Stimulated activated naive CD8-positive, alpha-beta T cell treated with anti-CD3 and anti-CD28 coated beads, Interleukin-15, Interleukin-2, amounts not matched to agents 100 ng/mL and 50 ng/mL, for 24 hours (primary cell): Measurements from ENCODE around the gene SCUBE1.

Experiments used
- H3K27ac Mint-ChIP-seq: one replicate; pipeline ENCODE4 v1.8.0; 2021; ENCODE audit warnings: mild to moderate bottlenecking, mixed read lengths
- H3K27me3 Mint-ChIP-seq: one replicate; pipeline ENCODE4 v1.8.0; 2021; ENCODE audit warnings: mixed read lengths
- H3K36me3 Mint-ChIP-seq: one replicate; pipeline ENCODE4 v1.8.0; 2021; ENCODE audit warnings: low read depth, mixed read lengths
- H3K4me1 Mint-ChIP-seq: one replicate; pipeline ENCODE4 v1.8.0; 2021; ENCODE audit warnings: low read depth, mixed read lengths
- H3K4me3 Mint-ChIP-seq: one replicate; pipeline ENCODE4 v1.8.0; 2021; ENCODE audit warnings: mild to moderate bottlenecking, mixed read lengths
- H3K9me3 Mint-ChIP-seq: one replicate; pipeline ENCODE4 v1.8.0; 2021; ENCODE audit warnings: mixed read lengths

Gene SCUBE1

DNA sequence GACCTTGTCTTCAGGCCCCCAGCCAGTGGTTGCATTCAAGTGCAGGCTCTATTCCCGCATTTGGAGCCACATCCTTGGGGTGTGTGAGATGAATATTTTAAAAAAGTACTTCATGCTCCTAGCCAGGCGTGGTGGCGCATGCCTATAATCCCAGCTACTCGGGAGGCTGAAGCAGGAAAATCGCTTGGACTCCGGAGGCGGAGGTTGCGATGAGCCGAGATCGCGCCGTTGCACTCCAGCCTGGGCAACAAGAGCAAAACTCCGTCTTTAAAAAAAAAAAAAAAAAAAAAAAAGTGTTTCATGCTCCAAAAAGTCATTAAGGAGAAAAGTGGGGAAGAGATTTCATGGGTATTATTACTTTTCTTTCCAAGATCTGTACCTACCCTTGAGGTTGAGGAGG lies 18.0 kb downstream of the SCUBE1 start:
- H3K4me3 Mint-ChIP-seq = no peak overlapping the region
- H3K27ac Mint-ChIP-seq = no peak overlapping the region
- H3K4me1 Mint-ChIP-seq = no peaks in the 10 kb centered on the region
- H3K36me3 Mint-ChIP-seq = no peaks in the 10 kb centered on the region
- no peaks in the 10 kb centered on the region for H3K9me3 Mint-ChIP-seq
- H3K27me3 Mint-ChIP-seq = no peaks in the 10 kb centered on the region

DNA sequence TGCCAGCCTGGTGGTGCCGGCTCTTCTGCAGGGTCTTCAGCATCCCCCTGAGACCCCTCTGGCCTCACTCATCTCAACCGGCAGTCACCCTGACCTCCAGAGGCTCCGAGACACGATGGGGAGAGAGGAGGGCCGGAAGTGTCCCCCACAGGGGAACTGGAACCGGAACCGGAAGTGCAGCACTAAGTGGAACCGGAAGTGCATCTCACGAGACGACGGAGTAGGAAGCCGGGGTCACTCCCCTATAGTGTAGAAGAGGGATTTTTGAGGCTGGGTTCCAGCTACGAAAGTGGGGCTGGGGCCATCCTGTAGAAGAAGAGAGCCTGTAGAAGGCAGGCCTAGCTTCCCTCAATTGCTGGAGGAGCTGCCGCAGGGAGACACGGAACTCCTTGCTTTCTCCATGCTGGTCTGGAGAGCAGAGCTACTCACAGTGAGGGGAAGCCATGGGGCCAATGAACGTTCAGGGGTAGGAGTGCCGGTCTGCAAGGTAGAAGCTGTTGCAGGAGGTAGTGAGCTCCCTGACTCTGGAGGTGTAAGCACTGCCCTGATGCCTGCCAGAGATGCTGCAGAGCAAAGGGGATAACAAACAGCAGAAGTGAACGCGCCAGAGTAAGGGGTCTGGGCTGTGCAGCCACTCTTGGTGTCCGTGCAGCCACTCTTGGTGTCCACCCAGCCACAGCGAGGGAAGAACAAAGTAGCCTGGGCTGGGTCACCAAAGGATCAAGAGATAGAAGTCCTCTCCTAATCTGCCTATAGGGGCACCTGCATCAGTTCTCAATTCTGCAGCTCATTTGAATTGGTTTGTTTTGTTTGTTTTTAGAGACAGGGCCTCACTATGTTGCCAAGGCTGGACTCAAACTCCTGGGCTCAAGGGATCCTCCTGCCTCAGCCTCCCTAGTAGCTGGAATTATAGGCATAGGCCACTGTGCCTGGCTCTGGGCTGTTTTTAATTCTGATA lies 21.9 kb downstream of the SCUBE1 start:
- H3K9me3 Mint-ChIP-seq = no peaks in the 10 kb centered on the region
- H3K4me1 Mint-ChIP-seq = no peaks in the 10 kb centered on the region
- no peaks in the 10 kb centered on the region for H3K36me3 Mint-ChIP-seq
- H3K27ac Mint-ChIP-seq = peak overlapping the region; percentile 34
- H3K4me3 Mint-ChIP-seq = no peak overlapping the region
- no peaks in the 10 kb centered on the region for H3K27me3 Mint-ChIP-seq

DNA sequence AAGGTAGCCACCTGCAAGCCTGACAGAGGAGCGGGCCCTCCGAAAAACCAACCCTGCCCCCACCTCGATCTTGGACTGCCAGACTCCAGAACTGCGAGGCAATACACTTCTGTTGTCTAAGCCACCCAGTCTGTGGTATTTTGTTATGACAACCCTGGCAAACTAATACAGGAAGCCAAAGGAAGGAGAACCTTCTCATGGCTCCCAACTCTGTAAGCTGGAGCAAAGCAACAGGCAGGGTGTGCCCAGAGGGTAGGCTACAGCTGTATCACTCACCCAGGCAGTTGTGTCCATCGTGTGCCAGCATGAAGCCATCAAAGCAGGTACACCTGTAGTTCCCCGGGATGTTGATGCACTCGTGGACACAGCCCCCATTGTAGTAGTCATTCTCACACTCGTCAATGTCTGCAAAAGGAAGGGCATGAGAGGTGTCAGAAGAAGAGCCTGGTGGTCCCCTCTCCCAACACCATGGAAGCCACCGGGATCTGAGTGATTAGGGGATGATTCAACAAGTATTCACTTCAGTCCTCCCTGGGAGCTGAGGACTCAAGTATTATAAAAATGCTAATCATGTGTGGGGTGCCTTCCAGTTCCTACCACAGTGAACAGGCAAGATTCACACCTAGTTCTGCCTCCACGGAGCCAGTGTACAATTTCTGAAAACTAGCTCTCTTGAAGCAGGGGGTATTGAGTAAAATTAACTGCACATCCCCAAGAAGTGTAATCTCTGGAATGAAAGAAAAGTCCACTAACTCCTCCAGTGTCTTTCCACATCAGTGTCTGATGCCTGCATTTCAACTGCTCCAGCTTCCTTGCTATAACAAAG lies 23.3 kb downstream of the SCUBE1 start:
- Mint-ChIP-seq H3K36me3 (no peaks in the 10 kb centered on the region), H3K4me3 (no peak overlapping the region), H3K27me3 (no peaks in the 10 kb centered on the region), H3K4me1 (no peaks in the 10 kb centered on the region), H3K27ac (no peak overlapping the region), H3K9me3 (no peaks in the 10 kb centered on the region)

DNA sequence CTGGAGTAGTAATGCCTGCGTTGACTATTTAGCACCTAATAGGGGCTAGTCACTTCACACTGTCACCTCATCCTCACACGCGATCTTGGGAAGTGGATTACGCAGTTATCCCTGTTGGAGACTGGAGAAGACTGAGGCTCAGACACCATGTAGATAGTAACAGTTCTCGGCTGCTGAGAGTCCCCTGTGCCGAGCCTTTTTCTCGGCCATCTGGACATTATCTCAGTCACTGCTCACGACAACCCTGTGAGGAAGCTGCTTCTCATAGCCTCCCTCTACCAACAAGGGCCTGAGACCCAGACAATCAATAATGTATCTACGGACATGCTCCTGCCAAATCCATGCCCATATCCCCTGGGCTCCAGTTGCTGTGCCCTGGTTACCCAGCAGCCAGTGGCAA lies 25.9 kb downstream of the SCUBE1 start:
- Mint-ChIP-seq H3K36me3 (no peaks in the 10 kb centered on the region), H3K9me3 (no peaks in the 10 kb centered on the region), H3K4me3 (no peak overlapping the region), H3K4me1 (no peaks in the 10 kb centered on the region), H3K27me3 (no peaks in the 10 kb centered on the region), H3K27ac (no peak overlapping the region)

DNA sequence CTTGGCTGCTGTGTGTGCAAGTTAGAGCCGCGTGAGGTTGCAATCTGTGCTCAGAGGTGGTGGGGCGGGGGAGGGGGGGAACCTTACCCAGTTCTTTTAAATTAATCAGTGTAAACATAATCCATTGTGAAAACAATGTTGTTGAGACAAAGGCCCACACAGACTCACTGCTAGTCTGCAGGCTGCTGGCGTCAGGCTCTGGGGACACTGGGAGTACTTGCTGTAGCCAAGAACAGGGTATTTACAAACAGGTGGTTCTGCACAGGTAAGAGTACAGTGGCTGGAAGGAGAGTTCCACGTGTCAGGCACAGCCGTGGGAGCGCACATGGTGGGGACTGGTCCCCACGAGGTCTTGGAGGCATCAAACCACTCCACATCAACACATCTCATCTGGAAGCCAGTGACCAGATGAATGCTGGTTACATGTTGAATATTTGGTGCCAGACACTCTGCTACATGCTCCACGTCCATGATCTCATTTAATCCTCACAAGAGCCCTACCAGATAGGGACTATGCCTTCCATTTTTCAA lies 27.4 kb downstream of the SCUBE1 start:
- no peaks in the 10 kb centered on the region for H3K36me3 Mint-ChIP-seq
- no peak overlapping the region for H3K4me3 Mint-ChIP-seq
- H3K27ac Mint-ChIP-seq = no peak overlapping the region
- no peaks in the 10 kb centered on the region for H3K4me1 Mint-ChIP-seq
- no peaks in the 10 kb centered on the region for H3K9me3 Mint-ChIP-seq
- no peaks in the 10 kb centered on the region for H3K27me3 Mint-ChIP-seq

DNA sequence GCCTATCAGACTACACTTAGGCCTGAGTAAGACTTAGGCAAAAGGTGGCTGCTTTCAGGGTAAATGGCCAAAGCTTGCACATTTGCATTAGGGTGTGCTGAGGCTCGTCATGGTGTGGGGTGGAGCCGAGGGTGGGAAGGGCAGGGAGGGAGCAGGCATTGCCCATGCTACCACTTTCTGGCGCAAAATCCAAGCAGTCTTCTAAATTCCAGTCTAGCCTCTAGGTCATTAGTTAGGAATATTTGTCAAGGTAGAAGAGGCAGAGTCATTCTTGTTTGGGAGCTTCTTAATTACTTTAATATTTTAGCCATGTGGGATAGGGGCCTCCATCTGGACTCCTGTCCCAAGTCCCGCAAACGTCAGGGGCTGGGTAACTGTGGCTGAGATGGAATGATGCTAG lies 28.6 kb downstream of the SCUBE1 start:
- H3K27me3 Mint-ChIP-seq = no peaks in the 10 kb centered on the region
- H3K9me3 Mint-ChIP-seq = no peaks in the 10 kb centered on the region
- no peak overlapping the region for H3K27ac Mint-ChIP-seq
- H3K4me1 Mint-ChIP-seq = no peaks in the 10 kb centered on the region
- H3K4me3 Mint-ChIP-seq = no peak overlapping the region
- no peaks in the 10 kb centered on the region for H3K36me3 Mint-ChIP-seq

DNA sequence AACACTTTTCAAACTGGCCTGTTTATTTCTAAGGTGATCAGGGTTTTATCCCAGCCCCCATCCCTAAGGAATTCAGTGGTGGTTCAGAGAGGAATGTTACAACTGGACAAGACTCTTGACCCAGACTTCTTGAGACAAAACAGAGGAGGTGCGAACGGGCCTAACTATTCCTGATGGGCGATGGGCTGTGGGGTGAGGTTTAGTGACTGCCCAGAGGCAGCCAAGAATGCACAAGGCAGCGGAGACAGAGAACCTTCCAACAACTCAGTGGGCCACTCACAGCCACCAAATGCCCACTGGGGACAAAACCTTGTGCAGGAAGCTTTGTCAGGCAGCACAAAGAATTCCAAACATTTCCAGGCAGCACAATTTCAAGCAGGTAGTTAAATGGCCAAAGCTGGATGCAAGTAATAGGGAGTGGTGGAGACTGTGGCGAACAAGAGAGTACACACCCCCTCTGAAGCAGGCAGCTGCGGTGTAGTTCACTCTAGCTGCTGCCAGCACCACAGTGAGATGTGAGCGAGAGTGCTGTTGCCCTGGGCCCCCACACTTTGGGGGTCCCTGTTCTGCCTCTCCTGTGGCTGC lies 29.2 kb downstream of the SCUBE1 start:
- H3K9me3 Mint-ChIP-seq = no peaks in the 10 kb centered on the region

DNA sequence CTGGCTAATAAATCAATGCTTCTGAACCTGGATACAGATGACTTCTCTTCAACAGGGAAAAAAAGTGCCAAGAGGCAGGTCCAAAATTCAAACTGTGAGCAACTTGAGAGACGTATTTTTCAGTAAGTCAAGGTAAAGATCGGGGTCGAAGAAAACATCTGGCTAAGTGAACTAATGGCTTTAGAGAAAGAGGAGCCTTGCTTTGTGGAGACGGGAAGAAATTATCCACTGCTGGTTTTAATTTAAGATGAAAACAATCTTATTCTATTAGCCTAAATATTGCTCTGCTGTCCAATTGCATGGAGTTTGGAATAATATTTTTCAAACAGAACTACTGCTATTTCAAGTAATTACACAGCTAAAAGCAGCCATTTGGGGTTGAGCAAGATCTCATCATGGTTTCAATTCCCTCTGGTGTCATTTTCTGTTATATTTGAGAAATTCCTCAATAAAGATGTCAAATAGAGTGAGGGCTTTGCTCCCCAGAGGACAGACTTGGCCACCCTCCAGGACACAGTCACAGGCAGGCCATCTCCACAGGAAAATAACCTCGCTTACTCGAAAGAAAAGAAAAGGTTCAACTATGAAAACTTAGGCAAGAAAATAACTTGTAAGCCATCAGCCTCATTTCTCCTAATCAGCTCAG lies 29.8 kb downstream of the SCUBE1 start:
- Mint-ChIP-seq H3K4me1 (no peaks in the 10 kb centered on the region), H3K36me3 (no peaks in the 10 kb centered on the region), H3K4me3 (no peak overlapping the region), H3K27me3 (no peaks in the 10 kb centered on the region), H3K9me3 (no peaks in the 10 kb centered on the region), H3K27ac (no peak overlapping the region)

More for the DNA sequence above, 29.2 kb downstream of the SCUBE1 start:
- Mint-ChIP-seq H3K4me1 (no peaks in the 10 kb centered on the region), H3K36me3 (no peaks in the 10 kb centered on the region), H3K27me3 (no peaks in the 10 kb centered on the region), H3K4me3 (no peak overlapping the region), H3K27ac (no peak overlapping the region)

DNA sequence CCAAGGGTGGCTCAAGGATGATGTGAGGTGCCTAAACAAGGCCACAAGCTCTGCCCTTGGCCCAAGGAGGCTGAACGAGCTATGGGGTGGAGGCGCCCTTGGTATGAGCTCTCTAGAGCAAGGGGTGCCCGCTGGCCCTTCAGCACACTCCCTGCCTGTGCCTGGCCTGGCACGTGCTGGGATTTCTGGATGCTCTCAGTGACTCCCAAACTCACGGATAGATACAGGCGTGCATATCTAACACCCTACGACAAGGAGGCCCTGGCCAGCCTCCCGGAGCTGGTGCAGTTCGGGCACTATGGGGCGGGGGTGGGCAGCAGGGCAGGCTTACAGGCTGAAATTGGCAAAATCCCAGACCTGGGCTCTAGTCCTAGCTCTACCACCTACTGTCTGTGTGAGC lies 30.6 kb downstream of the SCUBE1 start:
- H3K4me1 Mint-ChIP-seq = no peaks in the 10 kb centered on the region
- H3K9me3 Mint-ChIP-seq = no peaks in the 10 kb centered on the region
- H3K27ac Mint-ChIP-seq = no peak overlapping the region
- no peaks in the 10 kb centered on the region for H3K36me3 Mint-ChIP-seq
- no peaks in the 10 kb centered on the region for H3K27me3 Mint-ChIP-seq
- H3K4me3 Mint-ChIP-seq = no peak overlapping the region

DNA sequence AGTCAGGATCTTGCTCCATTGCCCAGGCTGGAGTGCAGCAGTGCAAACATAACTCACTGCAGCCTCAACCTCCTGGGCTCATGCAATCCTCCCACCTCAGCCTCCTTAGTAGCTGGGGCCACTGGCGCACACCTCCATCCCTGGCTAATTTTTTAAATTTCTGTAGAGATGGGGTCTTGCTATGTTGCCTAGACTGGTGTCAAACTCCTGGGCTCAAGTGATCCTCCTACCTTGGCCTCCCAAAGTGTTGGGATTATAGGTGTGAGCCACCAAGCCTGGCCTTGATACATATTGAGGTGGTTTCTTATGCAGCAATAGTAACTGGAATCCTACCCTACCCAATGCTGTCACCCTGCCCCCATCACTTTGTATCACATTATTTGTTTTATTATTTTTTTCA lies 32.4 kb downstream of the SCUBE1 start:
- Mint-ChIP-seq H3K27me3 (no peaks in the 10 kb centered on the region), H3K27ac (no peak overlapping the region), H3K36me3 (no peaks in the 10 kb centered on the region), H3K4me3 (no peak overlapping the region), H3K9me3 (no peaks in the 10 kb centered on the region), H3K4me1 (no peaks in the 10 kb centered on the region)

DNA sequence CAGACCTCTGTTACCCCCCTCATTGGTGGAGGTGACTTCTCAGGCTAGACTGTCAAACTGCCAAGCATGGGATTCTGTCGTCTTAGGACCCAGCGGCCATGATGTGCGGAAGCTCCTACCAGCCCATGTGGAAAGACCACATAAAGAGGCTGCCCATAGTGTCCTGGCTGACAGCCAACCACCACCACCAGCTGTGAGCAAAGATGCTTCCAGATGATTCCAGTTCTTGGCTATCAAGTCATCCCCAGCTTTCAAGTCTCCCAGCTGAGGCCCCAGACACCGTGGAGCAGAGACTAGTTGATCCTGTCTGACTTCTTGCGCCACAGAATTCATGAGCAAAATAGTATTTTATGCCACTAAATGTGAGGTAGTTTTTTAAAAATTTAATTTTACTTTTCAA lies 32.9 kb downstream of the SCUBE1 start:
- no peaks in the 10 kb centered on the region for H3K9me3 Mint-ChIP-seq
- no peaks in the 10 kb centered on the region for H3K4me1 Mint-ChIP-seq
- H3K27ac Mint-ChIP-seq = no peak overlapping the region
- no peak overlapping the region for H3K4me3 Mint-ChIP-seq
- no peaks in the 10 kb centered on the region for H3K27me3 Mint-ChIP-seq
- no peaks in the 10 kb centered on the region for H3K36me3 Mint-ChIP-seq

DNA sequence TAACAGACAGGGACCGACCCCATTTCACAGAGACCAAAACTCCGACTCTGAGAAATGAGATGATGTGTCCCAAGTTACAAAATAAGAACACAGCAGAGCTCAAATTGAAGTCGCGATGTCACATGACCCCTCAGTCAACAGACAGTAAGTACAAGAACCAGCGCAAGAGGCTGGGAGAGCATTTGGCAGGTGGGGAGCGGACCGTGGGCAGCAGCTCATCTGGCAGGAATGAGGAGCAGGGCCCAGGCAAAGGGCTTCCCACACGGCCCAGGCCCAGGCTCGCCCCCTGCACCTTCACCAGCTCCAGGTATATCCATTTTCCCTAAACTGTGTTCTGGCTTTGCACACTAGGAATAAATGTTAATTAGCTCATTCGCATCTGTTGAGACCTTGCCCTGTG lies 34.3 kb downstream of the SCUBE1 start:
- no peak overlapping the region for H3K27ac Mint-ChIP-seq
- H3K27me3 Mint-ChIP-seq = no peaks in the 10 kb centered on the region
- H3K36me3 Mint-ChIP-seq = no peaks in the 10 kb centered on the region
- no peaks in the 10 kb centered on the region for H3K4me1 Mint-ChIP-seq
- H3K4me3 Mint-ChIP-seq = no peak overlapping the region
- no peaks in the 10 kb centered on the region for H3K9me3 Mint-ChIP-seq

DNA sequence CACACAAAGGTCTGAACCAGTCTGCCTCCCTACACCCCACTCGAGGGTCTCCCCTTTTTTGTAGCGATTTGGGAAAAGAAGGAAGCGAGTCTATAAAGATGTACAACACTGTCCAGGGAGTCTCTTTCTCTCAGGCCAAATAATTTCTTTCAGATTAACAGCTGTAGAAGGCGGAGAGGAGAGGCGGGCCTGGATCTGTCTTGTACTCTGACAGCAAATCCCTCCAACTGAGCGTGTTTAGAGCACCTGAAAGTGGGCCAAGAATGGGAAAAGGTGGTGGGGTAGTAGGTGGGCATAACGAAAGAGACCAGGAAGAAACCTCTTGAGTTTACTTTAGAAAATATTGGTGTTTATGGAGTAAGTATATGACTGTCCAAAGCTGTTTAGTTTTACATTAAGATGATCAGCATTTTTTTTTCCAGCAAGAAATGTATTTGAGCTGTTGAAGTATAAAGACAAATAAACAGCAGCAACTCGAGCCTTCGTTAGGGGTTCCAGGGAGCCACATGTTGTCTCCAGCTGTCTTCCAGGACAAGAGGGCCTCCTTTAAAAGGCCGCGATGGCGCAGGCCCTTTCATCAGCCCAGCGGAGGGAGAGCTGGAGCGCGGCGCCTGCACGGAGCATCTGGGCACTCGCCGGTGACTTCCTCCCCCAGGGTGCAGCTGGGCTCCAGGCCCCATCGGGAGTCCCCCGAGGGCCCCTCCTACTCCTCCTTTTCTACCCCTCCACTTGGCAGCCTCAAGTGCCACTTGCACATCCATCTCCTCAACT lies 34.9 kb downstream of the SCUBE1 start:
- H3K9me3 Mint-ChIP-seq = no peaks in the 10 kb centered on the region
- H3K36me3 Mint-ChIP-seq = no peaks in the 10 kb centered on the region
- H3K4me3 Mint-ChIP-seq = no peak overlapping the region
- no peak overlapping the region for H3K27ac Mint-ChIP-seq
- no peaks in the 10 kb centered on the region for H3K27me3 Mint-ChIP-seq
- no peaks in the 10 kb centered on the region for H3K4me1 Mint-ChIP-seq

DNA sequence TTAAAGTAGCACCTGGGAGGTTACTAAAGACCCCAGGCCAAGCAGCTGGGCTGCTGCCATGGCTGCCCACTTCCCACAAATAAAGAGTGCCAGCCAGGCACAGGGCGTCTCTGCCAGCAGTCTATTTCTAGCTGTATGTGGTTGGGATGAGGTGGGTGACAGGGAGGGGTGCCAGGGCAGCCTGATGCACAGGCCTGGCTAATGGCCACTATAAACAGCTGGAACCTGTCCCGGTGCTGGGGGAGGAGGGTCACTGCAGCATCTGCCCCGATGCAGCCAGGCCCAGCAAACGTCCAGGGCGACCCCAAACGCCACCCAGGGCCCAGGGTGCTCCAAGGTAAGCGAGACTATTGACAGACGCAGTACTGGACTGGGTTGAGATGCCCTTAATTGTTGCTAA lies 37.4 kb downstream of the SCUBE1 start:
- Mint-ChIP-seq H3K4me1 (no peaks in the 10 kb centered on the region), H3K4me3 (no peak overlapping the region), H3K36me3 (no peaks in the 10 kb centered on the region), H3K27me3 (peaks cover 5% of the 10 kb centered on the region), H3K9me3 (no peaks in the 10 kb centered on the region), H3K27ac (no peak overlapping the region)
